Activated CD8-positive, alpha-beta memory T cell treated with anti-CD3 and anti-CD28 coated beads, Interleukin-2, amount 10 ng/mL, durations not matched to agents 7 days and 5 days (primary cell): Measurements from ENCODE around the gene PSENEN. TPM values are rescaled to one million over a fixed set of nuclear protein-coding genes. Genes with fewer than 3 reads are reported as not detected.
A peak's percentile ranks its signal among the peaks of the same experiment; 100 is the strongest.

Source experiments
- ATAC-seq: fragments of 150-1000 bp; cut with Tn5 transposase; one replicate; pipeline ENCODE4 v1.10.0; 2021; ENCODE audit warnings: moderate library complexity
- CTCF ChIA-PET: fragments of 350-600 bp; sonication (Branson Sonifier 250); formaldehyde crosslinking; loops from one replicate; lab custom pipeline; 2021; ENCODE audit warnings: antibody characterized with exemption; lab: Charles Lee
- DNase-seq: peaks from one replicate; pipeline ENCODE4 v3.0.0-alpha.2; 2020
- H3K27ac Mint-ChIP-seq: one replicate; pipeline ENCODE4 v1.8.0; 2021; ENCODE audit warnings: mild to moderate bottlenecking, mixed read lengths
- H3K27me3 Mint-ChIP-seq: one replicate; pipeline ENCODE4 v1.8.0; 2021; ENCODE audit warnings: mixed read lengths
- H3K36me3 Mint-ChIP-seq: one replicate; pipeline ENCODE4 v1.8.0; 2021; ENCODE audit warnings: mild to moderate bottlenecking, mixed read lengths
- H3K4me1 Mint-ChIP-seq: one replicate; pipeline ENCODE4 v1.8.0; 2021; ENCODE audit warnings: mixed read lengths
- H3K4me3 Mint-ChIP-seq: one replicate; pipeline ENCODE4 v1.8.0; 2021; ENCODE audit warnings: mild to moderate bottlenecking, moderate library complexity, mixed read lengths
- H3K9me3 Mint-ChIP-seq: one replicate; pipeline ENCODE4 v1.8.0; 2022; ENCODE audit warnings: low read depth, mixed read lengths
- total RNA-seq, 2 experiments: library from RNA; stranded (reverse); gene quantifications; one replicate each; pipeline ENCODE4 v1.2.3, GENCODE V29; 2021

PSENEN gene
- total RNA-seq, 2 experiments from 2014 or later: 39.1 to 49.0 TPM

DNA sequence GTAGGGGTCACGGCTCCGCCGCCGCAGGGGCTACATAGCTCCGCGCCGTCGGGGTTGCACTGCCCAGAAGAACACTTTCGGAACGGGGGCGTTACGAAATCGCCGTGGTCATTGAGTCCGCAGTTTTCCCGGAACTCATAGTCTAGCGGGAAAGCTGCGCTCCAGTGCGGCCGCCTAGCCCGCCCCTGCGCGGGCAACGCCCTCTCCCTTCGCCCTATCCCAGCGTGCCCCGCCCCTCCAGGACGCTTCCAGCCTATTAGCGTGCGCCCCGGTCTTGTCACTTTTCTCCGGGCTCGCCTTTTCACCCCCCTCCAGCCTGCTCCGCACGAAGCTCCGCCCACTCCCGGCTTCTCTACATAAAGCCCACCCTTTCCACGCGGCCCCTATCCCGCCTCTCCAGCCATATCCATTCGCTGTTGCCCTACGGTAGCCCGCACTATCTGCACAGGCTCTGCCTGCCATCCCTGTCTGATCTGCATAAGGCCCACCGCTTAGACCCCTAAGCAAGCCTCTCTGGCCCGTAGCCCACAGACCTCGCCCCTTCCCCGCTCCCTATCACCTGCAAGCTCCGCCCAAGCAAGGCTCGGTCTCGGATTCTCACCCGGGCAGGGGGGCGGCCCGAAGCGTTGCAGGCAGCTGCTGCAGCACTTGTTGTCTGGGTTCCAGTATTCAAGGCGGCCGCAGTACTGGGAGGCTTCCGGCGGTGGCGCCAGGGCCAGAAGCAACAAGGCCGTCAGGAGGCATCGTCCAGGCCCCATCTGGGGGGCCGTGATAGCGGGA is 4.8 kb upstream of the PSENEN start:
- CTCF ChIA-PET: interaction anchor here (0.6 to 2.2 kb wide), 17 partner anchors 8 to 230 kb away, joined by 3 to 10 read pairs (median 4); partner anchors contain the start of genes HSPB6 and LIN37
- Mint-ChIP-seq H3K4me3 (peak overlapping the region; percentile 84), H3K36me3 (peaks cover 27% of the 10 kb centered on the region), H3K27me3 (no peaks in the 10 kb centered on the region), H3K4me1 (peaks cover 37% of the 10 kb centered on the region), H3K9me3 (no peaks in the 10 kb centered on the region), H3K27ac (peak overlapping the region; percentile 96)
- peak; percentile 72 for ATAC-seq
- DNase-seq: peak; percentile 99

DNA sequence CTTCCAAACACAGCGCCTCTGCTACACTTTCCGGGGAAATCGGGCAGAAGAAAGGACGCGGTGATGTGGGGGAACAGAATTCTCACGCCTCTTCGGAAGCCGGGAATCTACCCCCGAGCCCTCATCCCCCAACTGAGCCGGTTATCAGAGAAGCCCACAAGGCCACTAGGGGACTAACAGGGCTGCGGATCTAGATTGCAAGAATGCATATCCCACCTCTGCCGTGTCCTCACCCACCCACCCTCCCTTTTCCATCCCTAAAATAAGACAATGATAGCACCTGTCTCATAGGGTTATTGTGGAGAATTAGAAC is 4.3 kb upstream of the PSENEN start:
- ATAC-seq (no peak), DNase-seq (no peak)
- Mint-ChIP-seq H3K9me3 (no peaks in the 10 kb centered on the region), H3K27ac (peak overlapping the region; percentile 100), H3K36me3 (peaks cover 26% of the 10 kb centered on the region), H3K27me3 (no peaks in the 10 kb centered on the region), H3K4me3 (peak overlapping the region; percentile 84), H3K4me1 (peaks cover 42% of the 10 kb centered on the region)
- CTCF ChIA-PET: interaction anchor here (0.6 to 2.2 kb wide), 13 partner anchors 10 to 230 kb away, joined by 3 to 10 read pairs (median 4); partner anchors contain the start of gene HSPB6

DNA sequence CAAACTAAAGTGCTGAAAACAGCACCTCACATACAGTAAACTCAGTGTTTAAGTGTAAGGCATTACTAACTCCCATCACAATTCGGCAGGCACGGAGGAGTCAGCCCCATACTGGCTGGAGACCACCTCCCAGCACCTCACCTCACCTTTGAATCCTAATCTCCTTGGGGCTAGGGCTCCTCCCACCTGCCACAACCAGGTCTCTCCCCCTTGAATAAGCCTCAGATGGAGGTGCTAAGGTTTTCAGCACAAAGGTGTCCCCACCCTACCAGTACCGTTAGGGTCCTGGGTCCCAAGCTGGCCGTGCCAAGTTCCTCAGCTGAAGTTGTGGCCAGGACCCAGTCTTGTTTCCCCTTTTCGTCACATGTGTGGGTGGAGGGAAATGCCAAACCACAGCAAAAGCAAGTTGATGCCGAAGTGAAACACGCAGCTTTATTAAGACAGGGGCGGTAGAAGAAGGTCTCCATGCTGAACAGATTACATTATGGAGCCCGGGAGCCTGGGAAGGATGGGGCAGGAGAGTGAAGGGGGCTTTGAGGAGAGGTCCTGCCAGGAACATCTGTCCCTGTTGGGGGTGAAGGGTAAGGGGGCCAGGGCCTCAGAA is 3.2 kb upstream of the PSENEN start, which contains the start of gene IGFLR1:
IGFLR1 (minus strand) TSS at position 332 of the 604 bp plus-strand sequence. CDS start 1,272 bp downstream, outside the sequence.
- Mint-ChIP-seq H3K9me3 (no peaks in the 10 kb centered on the region), H3K4me3 (peak within 1 kb of the TSS; percentile 84), H3K27ac (peak within 1 kb of the TSS; percentile 100), H3K4me1 (peaks cover 49% of the 10 kb centered on the region), H3K27me3 (no peaks in the 10 kb centered on the region), H3K36me3 (peaks cover 25% of the 10 kb centered on the region)
- peak; percentile 85 for DNase-seq
- no peak for ATAC-seq
- CTCF ChIA-PET: interaction anchor here (1.0 to 1.8 kb wide), 4 partner anchors 24 to 137 kb away, joined by 3 to 7 read pairs (median 5); no protein-coding TSS in a partner anchor

DNA sequence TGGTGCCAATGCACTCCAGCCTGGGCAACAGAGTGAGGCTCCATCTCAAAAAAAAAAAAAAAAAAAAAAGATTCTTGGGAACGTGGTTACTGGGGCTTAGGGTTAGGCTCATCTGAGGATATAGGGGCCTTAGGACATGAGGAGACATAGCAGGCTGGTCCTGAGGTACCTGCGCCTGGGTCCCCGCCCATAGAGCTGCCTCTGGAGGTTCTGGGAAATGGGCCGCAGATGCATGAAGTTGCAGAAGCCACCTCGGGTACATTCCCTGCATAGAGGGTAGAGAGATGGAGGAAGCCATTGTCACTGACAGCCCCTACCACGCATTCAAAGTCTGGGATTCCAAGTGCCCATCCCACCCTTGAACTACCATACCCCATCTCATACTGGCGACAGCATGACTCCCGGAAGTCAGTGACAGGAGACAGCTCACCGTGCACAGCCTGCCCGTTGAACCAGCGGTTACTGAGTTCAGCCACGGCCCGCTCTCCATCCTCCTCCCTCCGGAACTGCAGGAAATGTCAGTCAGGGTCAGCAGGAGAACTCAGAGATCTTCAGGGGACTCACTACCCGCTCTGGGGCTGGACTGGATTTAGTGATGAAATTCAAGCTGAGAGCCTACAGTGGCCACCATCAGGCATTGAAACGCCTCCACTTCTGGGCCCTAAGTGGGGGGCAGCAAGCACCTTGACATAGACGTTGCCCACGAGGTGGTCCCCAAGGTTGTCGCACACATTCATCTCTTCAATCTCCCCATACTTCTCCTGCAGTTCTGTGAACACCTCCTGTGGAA is 1.6 kb upstream of the PSENEN start:
- H3K27me3 Mint-ChIP-seq: no peaks in the 10 kb centered on the region
- CTCF ChIA-PET: interaction anchor here (1.2 to 2.7 kb wide), 6 partner anchors 31 to 160 kb away, joined by 3 to 12 read pairs (median 5); no protein-coding TSS in a partner anchor
- no peaks in the 10 kb centered on the region for H3K9me3 Mint-ChIP-seq
- DNase-seq (no peak), ATAC-seq (no peak)
- peak overlapping the region; percentile 100 for H3K27ac Mint-ChIP-seq
- peak overlapping the region; percentile 89 for H3K4me3 Mint-ChIP-seq
- H3K4me1 Mint-ChIP-seq: peaks cover 60% of the 10 kb centered on the region
- peaks cover 12% of the 10 kb centered on the region for H3K36me3 Mint-ChIP-seq

DNA sequence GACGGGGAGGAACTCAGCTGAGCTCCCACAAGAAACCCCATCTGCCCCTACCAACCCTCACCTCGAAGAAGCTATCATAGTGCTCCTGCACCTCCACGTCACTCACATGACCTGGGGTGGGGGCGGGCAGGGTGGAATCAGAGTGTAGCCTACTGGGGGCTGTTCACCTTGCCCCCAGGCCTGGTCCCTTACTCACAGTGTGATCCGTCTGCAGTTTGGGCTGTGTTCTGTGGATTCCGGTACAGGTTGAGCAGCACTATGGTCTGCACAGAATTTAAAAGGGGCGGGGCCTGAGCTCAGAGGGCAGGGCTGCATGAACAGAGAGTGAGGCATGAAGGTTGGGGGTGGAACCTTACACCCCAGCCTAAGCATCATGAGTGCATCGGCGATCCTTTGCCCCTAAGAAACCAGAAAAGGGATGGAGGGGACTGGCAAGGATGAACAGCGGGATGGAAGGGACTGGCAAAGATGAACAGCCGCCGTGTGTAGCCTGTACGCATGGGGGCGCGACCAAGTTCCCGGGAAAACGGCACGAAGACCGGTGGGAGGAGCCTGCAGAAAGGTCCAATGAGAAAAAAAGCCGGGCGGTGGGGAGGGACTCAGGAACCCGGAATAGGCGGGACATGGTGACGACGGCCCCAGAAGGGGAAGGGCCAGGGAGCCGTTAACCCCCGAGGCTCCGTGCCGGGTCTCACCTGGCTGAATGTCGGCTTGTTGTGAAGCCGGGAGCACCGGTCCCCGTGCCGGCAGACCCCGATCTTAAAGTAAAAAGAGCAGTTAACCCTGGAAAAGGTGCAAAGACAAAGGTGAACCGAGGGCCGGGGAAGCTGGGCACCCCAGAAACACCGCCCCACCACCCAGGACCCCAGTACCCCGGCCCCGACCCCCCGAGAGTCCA is 772 bp upstream of the PSENEN start:
- peak; percentile 97 for DNase-seq
- Mint-ChIP-seq H3K4me1 (peaks cover 61% of the 10 kb centered on the region), H3K27ac (peak overlapping the region; percentile 100)

DNA sequence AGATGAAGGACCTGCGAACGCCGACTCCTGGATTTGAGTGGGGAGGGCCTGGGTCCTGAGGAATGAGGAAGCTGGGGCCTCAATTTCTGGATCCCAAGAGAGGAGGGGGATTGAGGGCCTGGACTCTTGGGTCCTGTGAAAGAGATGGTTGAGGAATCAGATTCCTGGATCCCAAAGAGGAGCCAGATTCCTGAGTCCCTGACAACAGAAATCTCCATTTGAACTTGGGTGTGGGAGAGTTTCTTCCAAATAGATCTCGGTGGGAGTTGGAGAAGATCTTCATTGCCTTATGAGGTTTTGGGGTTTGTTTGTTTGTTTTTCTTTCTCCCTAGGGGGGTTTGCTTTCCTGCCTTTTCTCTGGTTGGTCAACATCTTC is 624 bp downstream of the PSENEN start:
- Mint-ChIP-seq H3K9me3 (no peaks in the 10 kb centered on the region), H3K4me3 (peak overlapping the region; percentile 89), H3K27me3 (no peaks in the 10 kb centered on the region), H3K27ac (peak overlapping the region; percentile 100), H3K36me3 (peaks cover 10% of the 10 kb centered on the region), H3K4me1 (peaks cover 64% of the 10 kb centered on the region)
- ATAC-seq (no peak), DNase-seq (no peak)
- CTCF ChIA-PET: interaction anchor here (0.6 to 2.7 kb wide), 6 partner anchors 15 to 1341 kb away, joined by 3 to 12 read pairs (median 4); no protein-coding TSS in a partner anchor

More for the DNA sequence above, 772 bp upstream of the PSENEN start:
- Mint-ChIP-seq H3K9me3 (no peaks in the 10 kb centered on the region), H3K4me3 (peak overlapping the region; percentile 89), H3K36me3 (peaks cover 10% of the 10 kb centered on the region), H3K27me3 (no peaks in the 10 kb centered on the region)
- CTCF ChIA-PET: interaction anchor here (0.9 to 2.7 kb wide), 10 partner anchors 16 to 159 kb away, joined by 3 to 12 read pairs (median 4); no protein-coding TSS in a partner anchor
- ATAC-seq: peak; percentile 58

DNA sequence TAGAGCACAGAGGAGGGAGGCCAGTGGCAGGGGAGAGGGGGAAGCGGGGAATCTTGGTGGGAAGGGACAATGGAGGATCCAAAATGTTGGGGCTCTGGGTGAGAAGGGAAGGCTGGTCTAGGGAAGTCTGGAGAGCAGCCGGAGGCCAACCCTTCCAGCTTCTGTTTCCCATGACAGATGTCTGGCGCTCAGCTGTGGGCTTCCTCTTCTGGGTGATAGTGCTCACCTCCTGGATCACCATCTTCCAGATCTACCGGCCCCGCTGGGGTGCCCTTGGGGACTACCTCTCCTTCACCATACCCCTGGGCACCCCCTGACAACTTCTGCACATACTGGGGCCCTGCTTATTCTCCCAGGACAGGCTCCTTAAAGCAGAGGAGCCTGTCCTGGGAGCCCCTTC is 1.1 kb downstream of the PSENEN start:
- Mint-ChIP-seq H3K4me1 (peaks cover 64% of the 10 kb centered on the region), H3K36me3 (peaks cover 10% of the 10 kb centered on the region), H3K27me3 (no peaks in the 10 kb centered on the region), H3K27ac (peak overlapping the region; percentile 100), H3K9me3 (no peaks in the 10 kb centered on the region), H3K4me3 (peak overlapping the region; percentile 89)
- DNase-seq (no peak), ATAC-seq (no peak)
- CTCF ChIA-PET: interaction anchor here (2.2 to 2.7 kb wide), 2 partner anchors 11 to 52 kb away, joined by 5 to 12 read pairs; partner anchors contain the start of gene PROSER3

DNA sequence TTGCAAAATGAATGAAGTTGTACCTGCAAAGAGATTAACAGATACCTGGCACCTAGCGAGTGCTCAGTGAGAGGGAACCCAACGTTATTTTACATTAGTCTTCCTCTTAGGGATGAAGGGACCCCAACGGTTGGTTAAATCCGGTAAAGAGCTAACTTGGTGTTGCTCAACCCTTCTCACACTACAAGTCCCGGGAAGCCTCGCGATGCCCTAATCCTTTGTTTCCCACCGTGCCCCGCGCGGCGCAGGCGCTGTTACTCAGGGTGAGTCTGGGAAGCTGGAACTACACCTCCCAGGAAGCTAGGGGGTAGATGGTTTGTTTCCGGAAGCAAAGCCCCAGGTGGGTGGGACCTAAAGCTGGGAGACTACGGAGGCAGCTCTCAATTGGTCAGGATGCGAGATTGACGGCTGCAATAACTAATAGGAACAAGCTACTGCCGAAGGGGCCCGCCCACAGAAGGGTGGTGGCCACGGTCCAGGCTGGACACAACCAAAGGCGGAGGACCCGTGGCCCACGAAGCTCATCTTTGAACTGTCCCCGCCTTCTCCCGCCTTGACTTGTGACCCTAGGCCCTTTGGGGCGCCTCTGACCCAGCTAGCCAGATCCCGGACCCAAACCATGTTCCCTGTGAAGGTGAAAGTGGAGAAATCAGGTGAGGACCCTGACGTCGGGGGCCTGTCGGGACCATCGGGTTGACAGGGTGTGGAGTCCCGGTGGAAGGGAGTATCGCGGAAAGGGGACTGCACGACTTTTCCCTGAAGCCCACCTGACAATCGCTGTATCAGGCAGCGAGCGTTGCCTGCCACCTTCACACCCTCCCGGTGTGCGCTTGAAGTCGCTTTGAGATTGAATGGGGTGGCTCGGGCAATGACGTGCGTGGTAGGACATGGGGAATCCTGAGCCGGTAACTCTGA is 2.9 kb downstream of the PSENEN start, which contains the start of gene LIN37:
LIN37 (plus strand) TSS at position 471 of the 915 bp plus-strand sequence; CDS start at position 620, 149 bp downstream.
- ATAC-seq (peak; percentile 77), DNase-seq (peak; percentile 100)
- CTCF ChIA-PET: interaction anchor here (0.8 to 2.2 kb wide), 11 partner anchors 8 to 184 kb away, joined by 3 to 9 read pairs (median 5); partner anchors contain the start of gene PROSER3
- H3K9me3 Mint-ChIP-seq: no peaks in the 10 kb centered on the region
- H3K27me3 Mint-ChIP-seq: no peaks in the 10 kb centered on the region
- peak within 1 kb of the TSS; percentile 96 for H3K4me3 Mint-ChIP-seq
- H3K4me1 Mint-ChIP-seq: peaks cover 52% of the 10 kb centered on the region
- H3K27ac Mint-ChIP-seq: peak within 1 kb of the TSS; percentile 96
- H3K36me3 Mint-ChIP-seq: peaks cover 4% of the 10 kb centered on the region

DNA sequence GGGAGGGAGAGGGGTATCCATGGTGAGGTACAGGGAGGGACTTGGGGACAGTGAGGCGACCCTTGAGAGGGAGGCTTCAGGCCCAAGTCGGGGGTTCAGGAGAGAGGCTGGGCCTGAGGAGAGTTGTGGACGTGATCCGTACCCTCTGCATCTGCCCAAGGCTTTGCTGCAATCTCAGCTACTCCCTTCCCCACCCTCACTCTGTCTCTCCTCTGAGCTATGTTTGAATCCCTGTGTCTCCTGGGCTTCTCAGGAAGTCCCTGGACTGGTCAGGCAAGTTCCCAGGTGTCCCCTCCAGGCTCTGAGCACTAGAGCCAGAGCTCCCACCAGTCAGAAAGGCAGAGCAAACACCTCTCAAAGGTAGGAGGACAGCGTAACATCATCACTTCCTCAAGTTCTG is 4.7 kb downstream of the PSENEN start:
- Mint-ChIP-seq H3K4me3 (no peak overlapping the region), H3K9me3 (no peaks in the 10 kb centered on the region), H3K27me3 (no peaks in the 10 kb centered on the region), H3K27ac (no peak overlapping the region), H3K4me1 (peaks cover 40% of the 10 kb centered on the region), H3K36me3 (no peaks in the 10 kb centered on the region)
- ATAC-seq (no peak), DNase-seq (peak; percentile 37)
- CTCF ChIA-PET: no interaction called here

DNA sequence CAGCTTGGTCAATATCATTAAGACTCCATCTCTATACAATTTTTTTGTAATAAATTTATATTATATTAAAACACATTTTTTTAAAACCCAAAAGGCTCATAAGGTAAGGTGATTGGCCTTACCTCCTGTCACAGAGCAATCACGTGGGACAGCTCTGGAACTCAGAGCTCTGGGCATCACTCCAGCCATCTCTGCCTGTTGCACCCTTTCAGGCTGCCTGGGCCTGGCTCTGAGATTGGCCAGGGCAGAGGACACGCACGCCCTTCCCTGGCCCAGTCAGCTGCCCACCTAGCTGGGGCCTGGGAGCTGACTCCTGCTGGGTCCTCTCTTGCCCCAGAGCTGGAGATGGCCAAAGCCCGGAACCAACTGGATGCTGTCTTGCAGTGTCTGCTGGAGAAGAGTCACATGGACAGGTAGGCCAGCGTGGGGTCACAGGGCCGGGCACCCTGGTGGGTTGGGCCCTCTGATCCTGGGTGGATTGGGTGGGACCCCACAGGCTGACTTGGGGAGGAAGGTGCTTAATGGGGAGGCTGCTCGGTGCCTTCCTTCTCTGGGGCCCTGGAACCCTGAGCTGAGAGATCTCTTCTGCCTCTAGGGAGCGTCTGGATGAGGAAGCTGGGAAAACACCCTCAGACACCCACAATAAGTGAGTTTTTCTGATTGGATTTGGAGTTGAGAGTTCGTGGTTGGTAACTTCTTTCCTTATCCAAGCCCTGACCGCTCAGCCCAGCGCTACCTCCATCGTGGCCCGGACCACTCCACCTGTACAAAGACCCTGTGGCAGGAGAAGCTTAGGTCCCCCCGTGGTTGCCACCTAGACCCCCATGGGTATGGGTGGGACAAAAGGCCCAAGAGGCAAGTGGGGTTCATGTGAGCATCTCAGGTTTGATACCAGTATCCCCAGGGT is 6.6 kb downstream of the PSENEN start:
- peak; percentile 38 for DNase-seq
- H3K9me3 Mint-ChIP-seq: no peaks in the 10 kb centered on the region
- peaks cover 4% of the 10 kb centered on the region for H3K36me3 Mint-ChIP-seq
- CTCF ChIA-PET: interaction anchor here (1.0 kb wide), 1 partner anchor 12 kb away, joined by 3 read pairs; no protein-coding TSS in a partner anchor
- no peak overlapping the region for H3K27ac Mint-ChIP-seq
- no peaks in the 10 kb centered on the region for H3K27me3 Mint-ChIP-seq
- H3K4me1 Mint-ChIP-seq: peaks cover 35% of the 10 kb centered on the region
- no peak for ATAC-seq
- no peak overlapping the region for H3K4me3 Mint-ChIP-seq
